ENCODE results near the gene SLC16A7. TPM values are rescaled to one million over a fixed set of nuclear protein-coding genes. Genes with fewer than 3 reads are reported as not detected.

SLC16A7 gene
- total and polyA plus RNA-seq, 10 of the 15 experiments (the other 5 are each of a cell fraction or from before 2014, with no cell fraction given) = 1.5 to 12.9 (median 6.7) TPM

- 0% methylated on average over 1 of the region's 1 CpG for WGBS (ENCODE audit: insufficient coverage, insufficient replicate concordance, low lambda C conversion rate, missing lambda C conversion rate)
- H2AFZ ChIP-seq (ENCODE audit: control insufficient read depth, low read depth, low read length) = no peak overlapping the region
Observed at GRCh38 chr12:59736359-59736758, 140.5 kb downstream of the SLC16A7 start.

More at GRCh38 chr12:59736359-59736758, 140.5 kb downstream of the SLC16A7 start:
- H3K4me2 ChIP-seq (ENCODE audit: control insufficient read depth, insufficient read depth) = no peak overlapping the region
- TF ChIP-seq CBFB (IDR thresholded peaks at IDR 0.05; ENCODE audit: low read depth) (no peak), NR2F1 (conservative IDR thresholded peaks at IDR 0.05) (no peak), BMI1 (IDR thresholded peaks at IDR 0.05; ENCODE audit: borderline replicate concordance) (no peak), ASH2L (IDR thresholded peaks at IDR 0.05; ENCODE audit: borderline replicate concordance, low read depth) (no peak), ELK1 (IDR thresholded peaks at IDR 0.05; ENCODE audit: low read depth, low read length) (no peak), NFYA (IDR thresholded peaks at IDR 0.05; ENCODE audit: borderline replicate concordance, low read depth, low read length) (no peak), BCL11A (IDR thresholded peaks at IDR 0.05; ENCODE audit: low read depth, low read length) (no peak), CREB1 (IDR thresholded peaks at IDR 0.05; ENCODE audit: low read depth) (no peak), REST (IDR thresholded peaks at IDR 0.05; ENCODE audit: low read depth, low read length) (no peak), PML (IDR thresholded peaks at IDR 0.05; ENCODE audit: low read length) (no peak), RAD51 (IDR thresholded peaks at IDR 0.05) (no peak), BCLAF1 (IDR thresholded peaks at IDR 0.05) (no peak), ETV6 (conservative IDR thresholded peaks at IDR 0.05 in 1 of 2, IDR thresholded peaks at IDR 0.05 in 1 of 2; ENCODE audit: borderline replicate concordance in 1 of 2, low read depth in 1 of 2) (no peak), POLR2A (IDR thresholded peaks at IDR 0.05; ENCODE audit: low read depth, low read length) (no peak), YY1 (IDR thresholded peaks at IDR 0.05; ENCODE audit: low read depth, low read length) (no peak), SPI1 (IDR thresholded peaks at IDR 0.05; ENCODE audit: borderline replicate concordance, insufficient read depth, low read depth, low read length) (no peak)
- TF ChIP-seq, protein P1, sequence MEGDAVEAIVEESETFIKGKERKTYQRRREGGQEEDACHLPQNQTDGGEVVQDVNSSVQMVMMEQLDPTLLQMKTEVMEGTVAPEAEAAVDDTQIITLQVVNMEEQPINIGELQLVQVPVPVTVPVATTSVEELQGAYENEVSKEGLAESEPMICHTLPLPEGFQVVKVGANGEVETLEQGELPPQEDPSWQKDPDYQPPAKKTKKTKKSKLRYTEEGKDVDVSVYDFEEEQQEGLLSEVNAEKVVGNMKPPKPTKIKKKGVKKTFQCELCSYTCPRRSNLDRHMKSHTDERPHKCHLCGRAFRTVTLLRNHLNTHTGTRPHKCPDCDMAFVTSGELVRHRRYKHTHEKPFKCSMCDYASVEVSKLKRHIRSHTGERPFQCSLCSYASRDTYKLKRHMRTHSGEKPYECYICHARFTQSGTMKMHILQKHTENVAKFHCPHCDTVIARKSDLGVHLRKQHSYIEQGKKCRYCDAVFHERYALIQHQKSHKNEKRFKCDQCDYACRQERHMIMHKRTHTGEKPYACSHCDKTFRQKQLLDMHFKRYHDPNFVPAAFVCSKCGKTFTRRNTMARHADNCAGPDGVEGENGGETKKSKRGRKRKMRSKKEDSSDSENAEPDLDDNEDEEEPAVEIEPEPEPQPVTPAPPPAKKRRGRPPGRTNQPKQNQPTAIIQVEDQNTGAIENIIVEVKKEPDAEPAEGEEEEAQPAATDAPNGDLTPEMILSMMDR (IDR thresholded peaks at IDR 0.05 in 2 of 3, conservative IDR thresholded peaks at IDR 0.05 in 1 of 3; ENCODE audit: control insufficient read depth in 2 of 3, extremely low read depth in 1 of 3, insufficient read depth in 1 of 3, low read depth in 3 of 3, low read length in 3 of 3) = no peak
- RAD21 ChIA-PET (ENCODE audit: unreplicated experiment) = no interaction called here
- H3K9me3 ChIP-seq (replicated peaks; ENCODE audit: control insufficient read depth, insufficient read depth, low read length) = no peaks in the 10 kb centered on the region
- no peaks in the 10 kb centered on the region for H3K36me3 ChIP-seq (ENCODE audit: control insufficient read depth in 2 of 2, insufficient read depth in 2 of 2, low read length in 1 of 2)
- no peak for FAIRE-seq
- H3K27ac ChIP-seq (ENCODE audit: control insufficient read depth, insufficient read depth) = no peak overlapping the region
- POLR2A ChIA-PET = no interaction called here
- H4K20me1 ChIP-seq (ENCODE audit: control insufficient read depth, insufficient read depth) = no peaks in the 10 kb centered on the region
- no peak for ATAC-seq
- no peaks in the 10 kb centered on the region for H3K4me1 ChIP-seq (ENCODE audit: control insufficient read depth, insufficient read depth, low read length)
- CTCF ChIA-PET = interaction anchor here (0.5 kb wide), 1 partner anchor 39 kb away, joined by 4 read pairs; no protein-coding TSS in a partner anchor
- in situ Hi-C loops (cut with MboI) (no loop called here), intact Hi-C loops (cut with micrococcal nuclease; ENCODE audit: unreplicated experiment) (no loop called here)
- no TSS peak for BruUV-seq (replicated peaks)
- no peak overlapping the region for H3K9ac ChIP-seq (ENCODE audit: control insufficient read depth, insufficient read depth, low read length)
- H3K79me2 ChIP-seq (ENCODE audit: control insufficient read depth, insufficient read depth, low read length) = no peaks in the 10 kb centered on the region
- SMC1A ChIA-PET (ENCODE audit: uncharacterized antibody, unreplicated experiment) = no interaction called here
- no peak for DNase-seq (ENCODE audit: low read depth, low spot score)
- no peaks in the 10 kb centered on the region for H3K27me3 ChIP-seq (replicated peaks in 1 of 2; ENCODE audit: control insufficient read depth in 2 of 2, insufficient read depth in 2 of 2, low read length in 1 of 2)
- no peak overlapping the region for H3K4me3 ChIP-seq
